GM19023 (cell line): ENCODE data around the gene RCBTB1.
"Not testable (repeated sequence)": the region's sequence is repeated elsewhere in the genome, so short reads cannot be mapped to it uniquely, and the experiment has no call there.

Source experiments
- ATAC-seq: cut with Tn5 transposase; IDR thresholded peaks from one replicate; pipeline ENCODE4 v1.9.1; 2021; ENCODE audit warnings: mild to moderate bottlenecking, moderate library complexity; ENCODE audit not compliant: unreplicated experiment

RCBTB1 gene

DNA sequence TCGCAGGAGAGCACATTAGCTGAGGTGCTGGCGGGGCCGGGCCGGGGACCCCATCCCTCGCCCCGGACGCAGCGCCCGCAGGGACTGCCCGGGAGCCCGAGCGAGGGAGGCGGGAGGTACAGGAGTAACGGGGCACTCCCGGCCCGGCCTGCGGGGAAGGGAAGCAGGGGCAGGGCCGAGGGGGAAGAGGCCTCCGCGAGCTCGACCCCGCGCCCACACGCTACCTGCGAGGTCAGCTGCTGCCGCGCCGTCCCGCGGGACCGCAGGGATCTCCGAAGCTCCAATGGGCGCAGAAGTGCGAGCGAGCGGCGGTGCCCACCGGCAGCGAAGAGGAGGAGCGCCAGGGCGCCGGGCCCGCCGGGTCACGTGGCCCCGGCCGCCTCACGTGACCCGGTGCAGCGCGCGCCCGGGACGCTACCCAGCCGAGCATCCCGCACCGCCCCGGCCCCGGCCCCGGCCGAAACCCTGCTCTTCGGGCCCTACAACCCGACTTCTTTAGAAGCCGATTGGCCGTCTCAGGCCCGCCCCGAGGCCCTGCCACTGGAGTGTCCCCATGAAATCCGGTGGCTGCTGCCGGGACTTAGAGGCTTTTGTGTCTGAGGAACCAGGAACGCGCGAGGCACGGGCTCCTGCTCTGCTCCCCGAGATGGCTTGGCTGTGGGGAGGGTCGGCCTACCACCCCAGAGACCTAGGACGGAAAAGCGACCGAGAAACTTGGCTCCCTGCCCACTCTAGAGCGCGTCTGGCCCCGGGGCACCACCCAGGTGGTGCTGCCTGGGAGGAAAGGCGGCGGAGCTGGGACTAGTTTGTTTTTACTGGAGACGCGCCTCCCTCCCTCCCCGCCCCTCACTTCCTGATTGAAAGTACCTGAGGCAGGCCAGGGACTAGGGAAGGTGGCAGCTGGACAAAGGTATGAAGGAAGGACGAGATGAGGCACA lies at the start of gene RCBTB1:
TSS of gene RCBTB1 (minus strand) at position 339 of the 938 bp plus-strand sequence. CDS start 18,279 bp downstream, outside the sequence.
- ATAC-seq = peak; percentile 94

DNA sequence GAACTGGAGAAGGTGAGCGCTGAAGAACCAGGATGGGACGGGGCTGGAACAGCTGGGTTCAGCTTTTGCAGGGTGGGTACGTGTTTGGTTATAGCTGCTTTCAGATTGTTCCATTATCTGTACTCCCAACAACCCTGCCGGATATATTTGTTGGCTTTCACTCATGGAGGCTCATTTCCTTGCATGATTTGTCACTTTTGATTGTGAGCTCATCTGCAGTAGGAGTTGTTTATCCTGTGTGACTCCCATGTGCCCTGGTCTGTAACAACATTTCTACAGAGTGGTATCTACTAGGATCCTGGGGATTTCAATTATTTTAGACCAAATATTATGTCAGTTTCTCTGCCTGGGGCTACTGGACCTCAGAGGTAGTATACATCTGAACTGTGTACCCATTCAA lies 48.4 kb upstream of the RCBTB1 start:
- no peak for ATAC-seq

DNA sequence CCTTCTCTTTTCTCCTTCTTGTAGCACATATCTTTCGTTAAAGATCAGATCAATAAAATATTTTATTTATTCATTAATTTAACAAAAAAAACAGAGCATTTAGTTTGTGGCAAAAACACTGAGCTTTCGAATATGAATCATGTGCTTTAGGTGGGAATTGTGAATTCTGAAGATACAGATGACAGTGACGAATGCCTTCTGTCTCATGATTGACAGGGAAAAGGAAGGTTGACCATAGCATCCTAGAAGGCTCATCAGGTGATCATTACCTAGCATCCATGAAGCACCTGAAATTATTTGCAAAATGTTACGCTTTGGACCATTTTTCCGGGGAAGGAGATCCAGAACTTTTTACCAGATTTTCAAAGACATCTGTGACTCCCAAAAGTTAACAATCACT lies 46.8 kb upstream of the RCBTB1 start:
- ATAC-seq = no peak

DNA sequence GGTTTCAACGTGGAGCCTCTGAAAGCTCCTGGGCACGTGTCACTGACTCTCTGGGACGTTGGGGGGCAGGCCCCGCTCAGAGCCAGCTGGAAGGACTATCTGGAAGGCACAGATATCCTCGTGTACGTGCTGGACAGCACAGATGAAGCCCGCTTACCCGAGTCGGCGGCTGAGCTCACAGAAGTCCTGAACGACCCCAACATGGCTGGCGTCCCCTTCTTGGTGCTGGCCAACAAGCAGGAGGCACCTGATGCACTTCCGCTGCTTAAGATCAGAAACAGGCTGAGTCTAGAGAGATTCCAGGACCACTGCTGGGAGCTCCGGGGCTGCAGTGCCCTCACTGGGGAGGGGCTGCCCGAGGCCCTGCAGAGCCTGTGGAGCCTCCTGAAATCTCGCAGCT lies 45.2 kb upstream of the RCBTB1 start:
- ATAC-seq = no peak

DNA sequence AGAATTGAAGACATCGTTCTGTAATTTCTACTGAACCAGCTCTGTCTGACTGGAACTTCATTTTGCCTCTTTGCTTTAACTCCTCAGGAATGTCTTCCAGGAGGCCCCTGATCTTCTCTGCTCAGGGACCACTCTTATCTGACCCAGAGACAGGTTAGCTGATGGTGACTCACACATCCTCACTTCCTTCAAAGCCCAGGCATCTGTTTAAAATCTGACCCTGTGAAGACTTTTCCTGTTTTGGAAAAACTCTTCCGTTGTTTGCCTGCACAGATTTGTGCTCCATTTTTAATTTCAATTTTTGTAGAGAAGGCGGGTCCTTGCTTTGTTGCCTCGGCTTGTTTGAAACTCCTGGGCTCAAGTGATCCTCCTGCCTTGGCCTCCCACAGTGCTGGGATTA lies 44.6 kb upstream of the RCBTB1 start:
- ATAC-seq = no peak

DNA sequence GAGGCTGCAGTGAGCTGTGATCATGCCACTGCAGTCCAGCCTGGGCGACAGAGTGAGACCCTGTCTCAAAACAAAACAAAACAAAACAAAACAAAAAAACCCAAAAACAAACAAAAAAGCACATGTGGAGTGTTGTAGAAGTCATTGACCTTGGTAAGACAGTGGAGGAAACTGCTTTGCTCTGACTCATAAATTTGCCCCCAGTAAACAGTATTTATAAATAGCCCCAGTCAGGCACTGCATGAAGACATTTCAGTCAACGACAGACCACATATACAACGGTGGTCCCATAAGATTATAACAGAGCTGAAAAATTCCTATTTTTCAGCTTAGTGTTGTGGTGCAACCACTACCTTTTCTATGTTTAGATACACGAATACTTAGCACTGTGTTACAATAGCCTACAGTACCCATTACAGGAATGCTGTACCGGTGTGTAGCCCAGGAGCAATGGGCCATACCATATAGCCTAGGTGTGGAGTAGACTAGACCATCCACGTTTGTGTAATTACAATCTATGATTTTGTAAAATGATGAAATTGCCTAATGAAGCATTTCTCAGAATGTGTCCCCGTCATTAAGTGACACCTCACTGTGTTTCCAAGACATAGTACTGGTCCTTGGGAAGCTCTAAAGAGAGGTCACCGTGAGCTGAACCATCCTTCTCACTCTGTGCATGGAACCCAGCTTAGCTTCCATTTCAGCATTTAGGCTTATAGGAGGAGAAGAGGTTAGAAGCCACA lies 44.0 kb upstream of the RCBTB1 start:
- no peak for ATAC-seq

DNA sequence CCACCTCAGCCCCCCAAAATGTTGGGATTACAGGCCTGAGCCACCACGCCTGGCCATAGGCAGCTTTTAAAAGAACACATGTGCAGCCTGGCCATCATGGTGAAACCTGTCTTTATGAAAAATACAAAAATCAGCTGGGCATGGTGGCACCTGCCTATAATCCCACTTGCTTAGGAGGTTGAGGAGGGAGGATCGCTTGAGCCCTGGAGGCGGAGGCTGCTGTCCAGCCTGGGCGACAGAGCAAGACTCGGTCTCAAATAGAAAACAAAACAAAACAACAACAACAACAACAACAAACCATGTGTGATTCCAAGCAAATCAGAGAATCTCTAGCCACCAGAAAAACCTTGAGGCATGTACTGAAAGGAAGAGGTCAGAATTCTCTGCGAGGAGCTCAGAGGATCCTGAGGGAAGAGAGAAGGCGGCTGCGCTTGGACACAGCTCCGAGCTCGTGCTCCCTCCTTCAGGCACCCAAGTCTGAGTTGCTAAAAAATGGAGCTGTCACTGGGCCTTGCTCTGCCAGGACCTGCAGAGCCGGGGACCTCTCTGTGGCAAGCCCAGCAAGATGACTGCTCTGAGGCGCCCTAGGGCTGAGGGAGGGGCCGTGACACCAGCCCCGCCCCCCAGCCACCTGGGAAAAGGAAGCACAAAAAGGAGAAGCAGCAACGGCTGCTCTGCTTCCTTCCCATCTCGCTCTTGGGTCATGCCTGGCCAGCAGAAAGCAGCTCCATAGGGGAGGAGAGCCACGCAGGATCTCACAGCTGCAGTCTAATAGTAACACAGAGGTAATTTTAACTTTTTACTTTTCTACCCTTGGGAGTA lies 42.7 kb upstream of the RCBTB1 start, which contains the start of gene ARL11:
TSS of gene ARL11 (plus strand) at position 677 of the 822 bp plus-strand sequence. CDS start 1,941 bp downstream, outside the sequence.
- peak; percentile 92 for ATAC-seq

DNA sequence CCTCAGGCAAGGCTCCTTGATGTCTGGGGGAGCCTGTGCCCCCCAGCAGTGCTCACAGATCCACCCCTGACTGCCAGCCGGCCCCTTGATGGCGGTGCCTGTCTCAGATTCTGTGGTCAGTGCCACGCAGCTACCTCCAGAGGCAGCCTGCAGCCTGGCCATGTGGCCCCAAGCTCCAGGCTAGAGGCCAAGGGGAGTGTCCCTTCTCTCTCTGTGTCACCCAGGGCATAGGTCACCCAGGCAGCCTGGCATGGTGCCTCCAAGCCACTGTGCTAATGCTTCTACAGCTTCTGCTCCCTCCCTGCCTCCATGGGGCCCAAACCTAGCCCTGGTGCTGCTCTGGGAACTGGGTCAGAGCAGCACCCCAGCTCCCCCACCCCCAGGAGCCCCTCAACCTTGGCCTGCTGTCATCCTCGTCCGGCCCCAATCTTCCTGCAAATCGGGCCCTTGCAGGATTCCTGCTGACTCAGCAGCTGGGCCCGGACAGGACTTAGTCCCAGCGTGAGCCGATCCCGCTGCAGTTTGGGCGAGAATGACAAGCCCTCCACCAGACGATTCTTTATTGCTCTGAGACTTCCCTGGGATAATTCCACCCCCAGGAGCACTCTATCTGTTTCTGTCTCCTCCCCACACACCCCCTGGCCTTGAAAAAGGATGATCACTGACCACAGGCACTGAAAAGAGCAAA lies 40.2 kb upstream of the RCBTB1 start:
- ATAC-seq = no peak

DNA sequence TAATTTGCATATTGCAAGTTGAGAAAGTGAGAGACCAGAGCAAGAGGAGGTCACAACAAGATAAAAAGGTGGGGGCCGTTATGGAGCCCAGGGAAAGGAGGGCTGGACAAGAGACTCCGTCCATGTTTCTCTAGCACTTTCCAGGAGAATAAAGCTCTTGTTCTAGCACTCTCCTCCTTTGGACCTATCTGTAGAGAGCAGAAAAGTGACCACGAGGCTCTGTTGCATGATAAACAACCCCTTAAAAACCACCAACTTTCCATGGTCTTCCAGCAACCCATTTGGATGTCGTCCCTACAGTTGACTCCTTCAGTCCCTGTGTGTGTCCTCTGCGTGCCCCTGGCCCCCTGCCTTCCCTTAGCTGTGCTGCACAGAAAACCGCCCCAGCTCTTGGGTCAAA lies 38.9 kb upstream of the RCBTB1 start:
- ATAC-seq = no peak

DNA sequence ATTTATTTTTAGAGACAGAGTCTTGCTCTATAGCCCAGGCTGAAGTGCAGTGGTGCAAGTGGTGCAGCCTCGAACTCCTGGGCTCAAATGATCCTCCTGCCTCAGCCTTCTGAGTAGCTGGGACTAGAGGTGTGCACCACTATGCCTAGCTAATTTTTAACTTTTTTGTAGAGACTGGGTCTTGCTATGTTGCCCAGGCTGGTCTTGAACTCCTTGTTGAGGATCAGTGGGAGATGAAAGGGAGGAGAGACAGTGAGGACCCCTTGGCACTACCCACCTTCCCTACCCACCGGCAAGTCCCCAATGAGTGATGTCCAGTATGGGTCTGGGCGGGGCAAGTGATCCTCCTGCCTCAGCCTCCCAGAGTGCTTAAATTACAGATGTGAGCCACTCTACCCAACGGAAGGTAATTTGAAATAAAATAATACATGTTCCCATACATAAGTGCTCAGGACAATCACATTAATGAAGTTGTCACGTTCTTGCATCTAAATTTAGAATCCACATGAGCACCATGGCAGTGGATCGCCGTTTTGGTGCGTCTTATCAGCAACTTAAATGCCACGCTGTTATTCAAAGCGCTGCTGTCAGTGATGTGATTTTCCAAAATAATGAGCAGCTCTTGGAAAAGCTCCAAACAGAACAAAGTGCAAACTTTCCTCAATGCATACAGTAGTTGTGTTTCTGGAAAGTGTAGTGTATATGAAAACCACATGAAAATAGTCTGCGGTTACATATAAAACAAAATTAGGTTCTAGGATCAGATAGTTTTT lies 37.0 kb upstream of the RCBTB1 start:
- ATAC-seq = no peak

DNA sequence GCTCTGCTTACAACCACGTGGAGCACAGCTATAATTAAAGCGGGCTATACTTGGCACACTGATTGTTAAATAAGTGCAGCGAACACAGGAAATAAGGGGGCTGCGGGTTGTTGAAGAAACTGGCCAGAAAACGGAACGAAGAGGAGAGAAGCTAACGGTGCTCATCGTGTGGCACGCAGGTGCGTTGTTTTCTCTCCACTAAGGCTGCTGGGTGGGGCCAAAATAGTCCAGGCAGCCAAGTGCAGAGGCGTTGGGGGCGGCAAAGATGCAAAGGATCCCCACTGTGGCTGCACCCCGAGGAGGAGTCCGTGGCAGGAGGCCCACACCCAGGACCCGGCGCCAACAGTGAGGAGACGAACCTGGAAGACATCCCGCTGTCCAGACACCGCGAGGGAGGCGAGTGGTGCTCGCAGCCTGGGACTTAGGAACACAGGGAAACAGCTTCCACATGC lies 34.8 kb upstream of the RCBTB1 start:
- peak; percentile 91 for ATAC-seq

DNA sequence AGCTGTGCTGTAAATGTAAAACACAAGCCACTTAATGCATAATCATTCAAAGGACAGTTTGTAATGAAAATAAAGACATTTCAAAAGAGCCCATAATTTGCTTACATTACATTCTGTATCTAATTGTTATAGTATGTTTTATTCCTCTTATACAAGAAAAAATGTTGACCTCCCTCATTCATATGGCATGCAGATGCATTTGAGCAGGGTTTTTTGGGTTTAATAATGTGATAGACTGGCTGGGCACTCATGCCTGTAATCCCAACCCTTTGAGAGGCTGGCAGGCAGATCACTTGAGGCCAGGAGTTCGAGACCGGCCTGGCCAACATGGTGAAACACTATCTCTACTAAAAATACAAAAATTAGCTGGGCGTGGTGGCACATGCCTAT lies 31.3 kb upstream of the RCBTB1 start:
- no peak for ATAC-seq

DNA sequence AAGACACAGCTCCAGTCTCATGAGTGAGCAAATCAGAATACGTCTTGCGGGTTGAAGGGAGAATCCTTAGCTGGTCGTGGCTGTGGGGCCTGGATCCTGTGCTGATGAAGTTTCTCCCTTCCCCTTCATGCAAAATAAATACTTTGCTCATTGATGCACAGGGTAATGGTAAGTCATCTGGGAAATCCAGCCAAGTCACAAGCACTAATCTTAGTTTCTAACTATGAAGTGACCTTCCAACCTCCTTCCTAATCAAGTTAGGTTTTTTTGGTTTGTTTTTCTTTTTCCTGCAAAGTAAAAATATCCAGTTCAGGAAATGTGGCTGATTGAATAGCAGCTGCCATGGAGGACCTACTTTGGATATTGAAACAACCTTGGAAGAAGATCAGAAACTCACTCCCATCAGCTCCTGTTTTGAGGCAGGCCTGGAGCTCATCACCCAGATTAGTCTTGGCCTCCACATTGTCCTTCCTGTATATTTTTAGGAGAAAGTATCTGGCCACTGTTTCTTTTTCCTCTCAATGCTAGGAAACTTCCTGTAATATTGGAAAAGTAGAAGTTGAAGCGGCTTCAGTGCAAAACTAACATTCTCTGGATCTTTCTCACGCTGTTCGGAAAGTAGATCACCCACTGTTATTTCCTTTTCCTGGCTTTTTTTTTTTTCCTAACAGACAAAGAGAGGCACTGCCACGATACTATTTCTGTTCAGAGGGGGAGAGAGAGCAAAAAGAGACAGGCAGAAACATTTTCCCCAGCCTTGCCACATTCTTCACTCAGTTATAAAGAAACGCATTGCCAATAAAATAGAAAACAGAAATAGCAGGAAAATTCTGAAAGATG lies 30.7 kb upstream of the RCBTB1 start:
- ATAC-seq = no peak

DNA sequence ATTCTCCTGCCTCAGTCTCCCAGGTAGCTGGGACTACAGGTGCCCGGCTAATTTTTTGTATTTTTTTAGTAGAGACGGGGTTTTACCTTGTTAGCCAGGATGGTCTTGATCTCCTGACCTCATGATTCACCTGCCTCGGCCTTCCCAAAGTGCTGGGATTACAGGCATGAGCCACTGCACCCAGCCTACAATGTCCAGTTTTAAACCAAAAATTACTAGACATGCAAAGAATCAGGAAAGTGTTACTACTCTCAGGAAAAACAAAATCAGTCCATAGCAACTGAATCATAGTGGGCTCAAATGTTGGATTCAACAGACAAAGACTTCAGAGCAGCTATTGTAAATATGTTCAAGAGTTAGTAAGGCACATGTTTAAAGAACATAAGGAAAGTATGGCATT lies 26.7 kb upstream of the RCBTB1 start:
- not testable (repeated sequence) for ATAC-seq

DNA sequence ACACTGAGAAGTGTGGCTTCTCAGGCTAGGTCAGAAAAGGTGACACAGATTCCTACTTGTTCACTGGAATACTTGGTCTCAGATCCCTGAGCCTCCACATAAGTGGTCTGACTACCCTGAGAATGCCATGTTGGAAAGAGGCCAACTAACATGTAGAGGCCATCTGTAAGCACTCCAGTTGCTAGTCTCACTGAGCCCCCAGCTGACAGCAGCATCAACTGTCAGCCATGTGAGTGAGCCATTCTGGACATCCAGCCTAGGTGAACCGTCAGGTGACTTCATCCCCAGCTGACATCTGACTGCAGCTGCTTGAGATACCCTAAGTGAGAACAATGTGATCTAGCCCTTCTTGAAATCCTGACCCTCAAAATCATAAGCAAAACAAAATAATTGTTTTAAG lies 24.8 kb upstream of the RCBTB1 start:
- ATAC-seq = no peak

DNA sequence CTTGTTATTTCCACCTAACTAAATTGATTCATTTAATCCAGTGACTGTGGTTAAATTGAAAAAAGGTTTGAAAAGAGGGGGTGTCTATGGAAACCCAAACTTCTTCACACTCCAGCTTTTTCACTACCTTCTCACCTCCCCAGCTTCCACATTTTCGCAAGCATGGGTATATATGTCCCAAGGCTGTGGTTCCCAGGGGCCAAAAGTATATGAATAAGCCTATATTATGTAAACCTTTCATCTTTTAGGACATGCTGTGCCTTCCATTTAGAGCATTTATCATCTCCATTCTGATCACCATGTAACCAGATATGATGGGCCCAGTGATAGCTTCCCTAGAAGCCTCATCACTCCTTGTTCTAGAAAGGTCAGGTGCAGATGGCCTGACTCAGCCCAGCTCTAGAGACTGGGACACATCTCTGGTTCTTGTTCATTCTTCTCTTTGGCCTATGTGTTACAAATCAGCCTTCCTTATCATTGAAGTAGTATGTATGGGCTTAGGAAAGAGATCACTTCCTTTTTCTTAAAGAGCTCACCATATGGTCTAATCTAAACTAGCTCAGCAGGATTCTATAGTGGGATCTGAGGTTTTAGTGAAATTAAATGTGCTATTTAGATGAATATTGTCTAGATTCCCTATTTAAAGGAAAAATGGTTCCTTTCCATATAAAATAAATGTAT lies 23.4 kb upstream of the RCBTB1 start:
- ATAC-seq = no peak

DNA sequence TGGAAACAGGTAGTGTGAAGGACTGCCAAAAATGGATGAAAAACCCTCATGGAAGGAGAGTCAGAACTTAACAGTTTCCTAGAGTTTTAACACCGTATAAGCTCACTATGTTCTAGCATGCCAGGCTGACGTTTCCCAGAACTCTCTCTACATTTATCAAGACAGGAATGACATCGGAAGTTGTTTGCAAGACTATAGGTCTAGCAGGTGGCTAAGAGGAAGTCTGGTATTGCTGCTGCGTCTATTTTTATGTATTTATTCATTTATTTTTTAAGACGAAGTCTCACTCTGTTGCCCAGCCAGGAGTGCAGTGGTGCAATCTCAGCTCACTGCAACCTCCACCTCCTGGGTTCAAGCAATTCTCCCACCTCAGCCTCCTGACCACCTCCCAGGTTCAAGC lies 22.4 kb upstream of the RCBTB1 start:
- no peak for ATAC-seq
